GM12878 (cell line): ENCODE measurements around the gene ADAM19. TPM values are rescaled to one million over a fixed set of nuclear protein-coding genes. Genes with fewer than 3 reads are reported as not detected.

Source experiments
- ATAC-seq: fragments of 200-7000 bp; cut with Tn5 transposase; 3 replicates; pipeline ENCODE4 v1.9.1; 2020; ENCODE audit warnings: mild to moderate bottlenecking, moderate library complexity
- BruUV-seq: library from RNA; stranded (reverse); fragments of 400-500 nt; replicated peaks from 2 replicates; lab custom pipeline; 2021; lab: Mats Ljungman, UMichigan
- CTCF ChIA-PET: fragments of 300-600 bp; sonication (Branson Sonifier 250); formaldehyde crosslinking; extraction: SDS; loops from one replicate; lab custom pipeline; 2021; ENCODE audit warnings: inconsistent platforms; lab: Yijun Ruan, JAX
- POLR2A ChIA-PET: fragments of 350-600 bp; formaldehyde crosslinking; extraction: SDS; loops from one replicate; lab custom pipeline; 2021; ENCODE audit warnings: inconsistent platforms; lab: Charles Lee
- RAD21 ChIA-PET: fragments of 300-600 bp; sonication (Branson Sonifier 250); formaldehyde crosslinking; loops from one replicate; lab custom pipeline; 2023; ENCODE audit warnings: antibody characterized with exemption; ENCODE audit not compliant: unreplicated experiment; lab: Charles Lee
- SMC1A ChIA-PET: fragments of 300-600 bp; sonication (Branson Sonifier 250); formaldehyde crosslinking; loops from one replicate; lab custom pipeline; 2023; ENCODE audit not compliant: unreplicated experiment, uncharacterized antibody; lab: Charles Lee
- DNase-seq: peaks from one replicate; pipeline ENCODE4 v3.0.0-alpha.2; 2011; ENCODE audit warnings: low read depth, low spot score
- FAIRE-seq: peaks from 3 replicates; lab custom pipeline; 2011; peaks lifted over from hg19 to GRCh38; lab: Jason Lieb, UNC
- H2AFZ ChIP-seq: 2 replicates; pipeline ENCODE4 v1.6.0; 2011; ENCODE audit warnings: low read depth, low read length, control low read depth; ENCODE audit not compliant: control insufficient read depth
- H3K27ac ChIP-seq: 2 replicates; pipeline ENCODE4 v1.5.1; 2011; ENCODE audit warnings: control low read depth; ENCODE audit not compliant: control insufficient read depth, insufficient read depth
- H3K27me3 ChIP-seq, 2 experiments: replicated peaks in 1 of 2; 2 replicates each; pipeline versions ENCODE4 v1.6.0 to v1.6.1; 2011; ENCODE audit warnings: low read length in 1 of 2; ENCODE audit not compliant: control insufficient read depth in 2 of 2, insufficient read depth in 2 of 2
- H3K36me3 ChIP-seq, 2 experiments: 2 replicates each; pipeline ENCODE4 v1.5.1; 2011; ENCODE audit warnings: low read length in 1 of 2; ENCODE audit not compliant: control insufficient read depth in 2 of 2, insufficient read depth in 2 of 2
- H3K4me1 ChIP-seq: 2 replicates; pipeline ENCODE4 v1.6.1; 2011; ENCODE audit warnings: mild to moderate bottlenecking, low read length, moderate library complexity, mixed read lengths; ENCODE audit not compliant: control insufficient read depth, insufficient read depth
- H3K4me2 ChIP-seq: 2 replicates; pipeline ENCODE4 v1.6.0; 2011; ENCODE audit warnings: control low read depth; ENCODE audit not compliant: control insufficient read depth, insufficient read depth
- H3K4me3 ChIP-seq: fragments of 200-600 bp; sonication (generic); 2 replicates; pipeline ENCODE4 v1.5.1; 2016
- H3K79me2 ChIP-seq: 2 replicates; pipeline ENCODE4 v1.6.0; 2011; ENCODE audit warnings: low read length; ENCODE audit not compliant: control insufficient read depth, insufficient read depth
- H3K9ac ChIP-seq: 2 replicates; pipeline ENCODE4 v1.8.0; 2011; ENCODE audit warnings: low read length, control low read depth, mixed read lengths; ENCODE audit not compliant: control insufficient read depth, insufficient read depth
- H3K9me3 ChIP-seq: replicated peaks from 3 replicates; pipeline ENCODE4 v1.5.1; 2011; ENCODE audit warnings: mild to moderate bottlenecking, low read length; ENCODE audit not compliant: control insufficient read depth, insufficient read depth
- H4K20me1 ChIP-seq: 2 replicates; pipeline ENCODE4 v1.6.0; 2011; ENCODE audit not compliant: control insufficient read depth, insufficient read depth
- CEBPB ChIP-seq, 2 experiments: fragments of 150-350 bp in 1 of 2; IDR thresholded peaks; 2 replicates each; pipeline ENCODE4 v1.6.1; 2012 to 2014; ENCODE audit warnings: low read depth in 2 of 2, low read length in 2 of 2, borderline replicate concordance in 1 of 2, inconsistent platforms in 1 of 2
- DPF2 ChIP-seq: fragments of 450-650 bp; IDR thresholded peaks from 2 replicates; pipeline ENCODE4 v1.6.1; 2017; ENCODE audit warnings: mild to moderate bottlenecking
- ETV6 ChIP-seq, 2 experiments: fragments of 450-650 bp in 1 of 2; IDR thresholded peaks in 1 of 2; conservative IDR thresholded peaks in 1 of 2; 2 replicates each; pipeline ENCODE4 v1.6.1; 2014; ENCODE audit warnings: antibody characterized with exemption in 1 of 2, borderline replicate concordance in 1 of 2, low read depth in 1 of 2, mild to moderate bottlenecking in 1 of 2, moderate library complexity in 1 of 2
- FOXK2 ChIP-seq: fragments of 450-650 bp; IDR thresholded peaks from 2 replicates; pipeline ENCODE4 v1.6.1; 2017; ENCODE audit warnings: mild to moderate bottlenecking, moderate library complexity
- HDGF ChIP-seq: fragments of 450-650 bp; IDR thresholded peaks from 2 replicates; pipeline ENCODE4 v1.6.1; 2016; ENCODE audit warnings: antibody characterized with exemption
- IKZF1 ChIP-seq: fragments of 450-650 bp; conservative IDR thresholded peaks from 2 replicates; pipeline ENCODE4 v1.6.1; 2017; ENCODE audit warnings: antibody characterized with exemption, mild to moderate bottlenecking
- MXI1 ChIP-seq: fragments of 150-350 bp; IDR thresholded peaks from 2 replicates; pipeline ENCODE4 v1.6.1; 2011; ENCODE audit warnings: low read depth, mild to moderate bottlenecking, inconsistent platforms, low read length, improper control_type of control experiment
- NKRF ChIP-seq: fragments of 450-650 bp; conservative IDR thresholded peaks from 2 replicates; pipeline ENCODE4 v1.6.1; 2017; ENCODE audit warnings: mild to moderate bottlenecking, moderate library complexity
- RAD21 ChIP-seq: IDR thresholded peaks from 2 replicates; pipeline ENCODE4 v1.6.1; 2011; ENCODE audit warnings: mild to moderate bottlenecking, low read depth, low read length, moderate library complexity; ENCODE audit not compliant: insufficient read depth
- REST ChIP-seq: IDR thresholded peaks from 2 replicates; pipeline ENCODE4 v1.6.1; 2012; ENCODE audit warnings: mild to moderate bottlenecking, low read depth, low read length
- TARDBP ChIP-seq: IDR thresholded peaks from 2 replicates; pipeline ENCODE4 v1.6.1; 2016; ENCODE audit warnings: borderline replicate concordance
- TBL1XR1 ChIP-seq: IDR thresholded peaks from 2 replicates; pipeline ENCODE4 v1.6.1; 2012; ENCODE audit warnings: low read depth, low read length, improper control_type of control experiment
- USF1 ChIP-seq: IDR thresholded peaks from 2 replicates; pipeline ENCODE4 v1.6.1; 2011; ENCODE audit warnings: borderline replicate concordance, low read depth, mild to moderate bottlenecking, moderate library complexity, mixed read lengths, low read length; ENCODE audit not compliant: insufficient read depth; ENCODE audit errors: extremely low read length
- WGBS: methylation state at CpG from one replicate; pipeline ENCODE4 v1.1.6; 2016; ENCODE audit warnings: low lambda C conversion rate; ENCODE audit not compliant: insufficient replicate concordance, insufficient coverage; ENCODE audit errors: missing lambda C conversion rate; 5-methylcytosine and 5-hydroxymethylcytosine counted together
- in situ Hi-C: fragments of 300-500 bp; cut with MboI; formaldehyde crosslinking; loops from 9 replicates; pipeline ENCODE4 v1.14.3; 2018; ENCODE audit warnings: mixed read lengths
- intact Hi-C: fragments of 100-400 bp; cut with micrococcal nuclease; formaldehyde crosslinking; loops from one replicate; pipeline ENCODE4 v1.14.2; 2022; ENCODE audit not compliant: unreplicated experiment
- polyA plus RNA-seq, 11 experiments: library from polyadenylated mRNA; depleted of rRNA in 4 of 11; unstranded in 6 of 11; stranded (reverse) in 5 of 11; fragments of >200 nt; fragmentation: Nextera tagmentation in 4 of 11; fragmentation: Illumina TruSeq in 1 of 11; extraction: Ambion mirVana in 4 of 11; extraction: Trizol in 1 of 11; gene quantifications; 1 replicate in 1 of 11; 2 replicates in 10 of 11; pipeline versions ENCODE4 v1.2.1 to v1.2.3, GENCODE V29; 2011 to 2016; ENCODE audit warnings: inconsistent platforms in 2 of 11, missing spikeins in 2 of 11, low read depth in 1 of 11
- total RNA-seq, 4 experiments: library from RNA; depleted of rRNA in 3 of 4; stranded (reverse); fragments of >200 nt in 3 of 4; fragmentation: Illumina TruSeq in 1 of 4; extraction: Trizol in 1 of 4; gene quantifications; 2 replicates each; pipeline versions ENCODE4 v1.2.1 to v1.2.3, GENCODE V29; 2013 to 2021

ADAM19 gene
- total and polyA plus RNA-seq, 10 of the 15 experiments (the other 5 are each of a cell fraction or from before 2014, with no cell fraction given): 16.0 to 92.8 (median 44.7) TPM

- WGBS: 87% methylated on average over 13 of the region's 13 CpGs
- intact Hi-C loops: loop anchor here (10.0 kb wide), 1 partner anchor 214 kb away; no protein-coding TSS in a partner anchor
Observed at GRCh38 chr5:157468293-157468965, 107.1 kb downstream of the ADAM19 start.

More at GRCh38 chr5:157468293-157468965, 107.1 kb downstream of the ADAM19 start:
- in situ Hi-C loops: no loop called here
- Histone ChIP-seq H3K4me1 (peaks cover 21% of the 10 kb centered on the region), H3K4me2 (no peak overlapping the region), H3K9me3 (no peaks in the 10 kb centered on the region), H3K79me2 (no peaks in the 10 kb centered on the region), H4K20me1 (no peaks in the 10 kb centered on the region), H3K27ac (no peak overlapping the region), H3K36me3 (no peaks in the 10 kb centered on the region; a peak in 1 of 4 replicates), H3K9ac (no peak overlapping the region), H3K27me3 (no peaks in the 10 kb centered on the region), H3K4me3 (no peak overlapping the region), H2AFZ (no peak overlapping the region)
- FAIRE-seq (no peak), DNase-seq (no peak), ATAC-seq (no peak)
- ChIA-PET CTCF (interaction anchor here (1.0 to 17.4 kb wide), 6 partner anchors 8 to 274 kb away, joined by 3 to 248 read pairs (median 35); partner anchors contain the start of genes LSM11 and NIPAL4), POLR2A (interaction anchor here (1.0 kb wide), 1 partner anchor 36 kb away, joined by 3 read pairs; no protein-coding TSS in a partner anchor), SMC1A (interaction anchor here (0.8 to 11.3 kb wide), 9 partner anchors 10 to 262 kb away, joined by 3 to 119 read pairs (median 4); partner anchors contain the start of gene THG1L), RAD21 (interaction anchor here (8.3 kb wide), 1 partner anchor 36 kb away, joined by 93 read pairs; no protein-coding TSS in a partner anchor)
- TF ChIP-seq ETV6 (conservative IDR thresholded peaks at IDR 0.05 in 1 of 2, IDR thresholded peaks at IDR 0.05 in 1 of 2; ENCODE audit: borderline replicate concordance in 1 of 2, low read depth in 1 of 2): no peak
- TF ChIP-seq FOXK2: no peak
- TF ChIP-seq NKRF: no peak
- TF ChIP-seq TBL1XR1: no peak
- TF ChIP-seq USF1: no peak
- no peak for TF ChIP-seq IKZF1
- TF ChIP-seq MXI1: no peak
- no peak for TF ChIP-seq TARDBP
- TF ChIP-seq DPF2: no peak
- no peak for TF ChIP-seq RAD21
- TF ChIP-seq REST: no peak
- TF ChIP-seq HDGF: no peak
- TF ChIP-seq CEBPB (IDR thresholded peaks at IDR 0.05; ENCODE audit: borderline replicate concordance in 1 of 2, low read depth in 2 of 2, low read length in 2 of 2): no peak
- no TSS peak for BruUV-seq
